CD4-positive, alpha-beta T cell treated with Interferon gamma for 1 hour (primary cell): ENCODE data around the gene ELL3.
A peak's percentile ranks its signal among the peaks of the same experiment; 100 is the strongest.
"Not testable (repeated sequence)": the region's sequence is repeated elsewhere in the genome, so short reads cannot be mapped to it uniquely, and the experiment has no call there.

ENCODE experiments used
- DNase-seq: peaks from one replicate; pipeline ENCODE4 v3.0.0-alpha.2; 2020

The ELL3 gene

GRCh38 chr15:43776718-43777266, at the start of gene ELL3:
Gene ELL3 (minus strand): TSS chr15:43776966. CDS start chr15:43776901, 65 bp downstream.
- DNase-seq: peak; percentile 77

- no peak for DNase-seq
These were observed 49.3 kb upstream of the ELL3 start for GRCh38 chr15:43826029-43826507.

- not testable (repeated sequence) for DNase-seq
These were observed 48.5 kb upstream of the ELL3 start for GRCh38 chr15:43825305-43825704.

- peak; percentile 95 for DNase-seq
These were observed 47.8 kb upstream of the ELL3 start, which contains the start of gene MFAP1 for GRCh38 chr15:43824302-43825246. Gene MFAP1 (minus strand): TSS chr15:43824690. CDS start chr15:43824569, 121 bp downstream.

GRCh38 chr15:43821505-43821904, 44.7 kb upstream of the ELL3 start:
- DNase-seq: no peak

GRCh38 chr15:43815064-43815463, 38.3 kb upstream of the ELL3 start:
- not testable (repeated sequence) for DNase-seq

GRCh38 chr15:43808960-43809678, 32.4 kb upstream of the ELL3 start:
- peak; percentile 60 for DNase-seq

GRCh38 chr15:43808435-43808950, 31.7 kb upstream of the ELL3 start:
- DNase-seq: no peak

- DNase-seq: not testable (repeated sequence)
These were observed 25.9 kb upstream of the ELL3 start for GRCh38 chr15:43802676-43803075.

GRCh38 chr15:43800286-43801141, 23.7 kb upstream of the ELL3 start, which contains the start of gene HYPK:
Gene HYPK (plus strand): TSS chr15:43800599. CDS start chr15:43800623, 24 bp downstream.
- DNase-seq: peak; percentile 93

GRCh38 chr15:43799945-43800285, 23.1 kb upstream of the ELL3 start, which contains the start of gene SERINC4:
Gene SERINC4 (minus strand): TSS chr15:43800220. CDS start chr15:43799986, 234 bp downstream.
- no peak for DNase-seq

GRCh38 chr15:43799209-43799944, 22.6 kb upstream of the ELL3 start:
- no peak for DNase-seq

GRCh38 chr15:43796566-43796965, 19.8 kb upstream of the ELL3 start:
- DNase-seq: no peak

GRCh38 chr15:43795997-43796396, 19.2 kb upstream of the ELL3 start:
- no peak for DNase-seq

- DNase-seq: no peak
These were observed 18.4 kb upstream of the ELL3 start for GRCh38 chr15:43795197-43795596.

- no peak for DNase-seq
These were observed 17.7 kb upstream of the ELL3 start for GRCh38 chr15:43794269-43795037.

- no peak for DNase-seq
These were observed 16.9 kb upstream of the ELL3 start for GRCh38 chr15:43793647-43794046.

GRCh38 chr15:43792761-43793476, 16.2 kb upstream of the ELL3 start:
- peak; percentile 40 for DNase-seq

GRCh38 chr15:43791993-43792760, 15.4 kb upstream of the ELL3 start, which contains the start of gene SERF2:
Gene SERF2 (plus strand): TSS chr15:43792320. CDS start chr15:43792377, 57 bp downstream.
- peak; percentile 100 for DNase-seq
